ENCODE results near the gene ROBO2.

DNA sequence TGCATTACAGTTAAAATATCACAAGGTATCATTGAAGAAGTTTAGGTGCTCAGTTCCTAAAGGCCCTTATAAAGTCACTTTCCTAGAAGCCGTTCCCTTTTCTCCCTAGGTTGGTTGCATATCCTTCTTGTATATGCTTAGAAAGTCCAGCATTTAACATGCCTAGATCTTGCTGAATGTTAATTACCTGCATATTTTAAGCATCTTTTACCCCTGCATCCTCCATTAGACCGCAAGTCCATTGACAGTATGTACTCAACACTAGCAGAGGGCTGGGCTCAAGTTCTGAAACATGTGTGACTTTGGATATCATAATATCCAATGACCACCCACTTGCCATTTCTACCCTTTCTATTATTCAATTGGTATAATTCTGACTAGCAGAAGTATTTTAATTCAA, 336.6 kb downstream of the ROBO2 start:
- TF ChIP-seq SP1 (IDR thresholded peaks at IDR 0.05), result no peak
- no peak for TF ChIP-seq SUZ12 (IDR thresholded peaks at IDR 0.05)
- no peak for TF ChIP-seq ARNT (IDR thresholded peaks at IDR 0.05)
- TF ChIP-seq FOXM1 (IDR thresholded peaks at IDR 0.05; ENCODE audit: borderline replicate concordance), result no peak
- no peak for TF ChIP-seq BHLHE40 (IDR thresholded peaks at IDR 0.05; ENCODE audit: borderline replicate concordance)
- TF ChIP-seq ELF4 (IDR thresholded peaks at IDR 0.05), result no peak
- no peak for TF ChIP-seq TARDBP (IDR thresholded peaks at IDR 0.05)
- no peak for TF ChIP-seq NFRKB (IDR thresholded peaks at IDR 0.05)
- no peak for TF ChIP-seq FOXK2 (IDR thresholded peaks at IDR 0.05)
- no peak for TF ChIP-seq LEF1 (IDR thresholded peaks at IDR 0.05; ENCODE audit: borderline replicate concordance)
- no peak for TF ChIP-seq CTBP1 (IDR thresholded peaks at IDR 0.05; ENCODE audit: borderline replicate concordance)
- TF ChIP-seq L3MBTL2 (conservative IDR thresholded peaks at IDR 0.05), result no peak

Data from HEK293T (cell line).